Lower leg skin (tissue), 4 donors: ENCODE measurements around the gene MIAT. TPM values are rescaled to one million over a fixed set of nuclear protein-coding genes. Genes with fewer than 3 reads are reported as not detected.
"Not testable (repeated sequence)": the region's sequence is repeated elsewhere in the genome, so short reads cannot be mapped to it uniquely, and the experiment has no call there.

Experiments used
- DNase-seq, 2 donors: peaks; one replicate each; pipeline ENCODE4 v3.0.0-alpha.2; 2019; ENCODE audit warnings: low spot score in 2 of 2
- H3K4me3 ChIP-seq: fragments of 200-600 bp; sonication (generic); 2 replicates; pipeline ENCODE4 v1.5.1; 2017; ENCODE audit warnings: mild to moderate bottlenecking, low read depth; ENCODE audit not compliant: poor library complexity, severe bottlenecking
- CTCF ChIP-seq, 3 donors: fragments of 450-650 bp; IDR thresholded peaks; one replicate each; pipeline ENCODE4 v1.5.1; 2016; ENCODE audit warnings: antibody characterized with exemption in 3 of 3, mild to moderate bottlenecking in 3 of 3, moderate library complexity in 2 of 3
- POLR2A ChIP-seq, 2 donors: fragments of 450-650 bp; IDR thresholded peaks; one replicate each; pipeline ENCODE4 v1.6.1; 2016 to 2017; ENCODE audit warnings: antibody characterized with exemption in 2 of 2, mild to moderate bottlenecking in 1 of 2, moderate library complexity in 1 of 2
- WGBS, 2 donors: methylation state at CpG; one replicate each; pipeline ENCODE4 v1.1.5; 2018; 5-methylcytosine and 5-hydroxymethylcytosine counted together
- intact Hi-C: fragments of 100-400 bp; cut with DNase I; formaldehyde crosslinking; loops from one replicate; pipeline ENCODE4 v1.15.0; 2023; ENCODE audit warnings: low total_unique reads
- total RNA-seq, 4 donors: library from RNA; depleted of rRNA; stranded (reverse); fragments of >200 nt; gene quantifications; one replicate each; pipeline ENCODE4 v1.1.0, GENCODE V29; 2016

MIAT gene
- total RNA-seq, 4 donors from 2014 or later, result 0.47 to 2.4 (median 1.4) TPM

- no peak overlapping the region for H3K4me3 ChIP-seq
- no peak for DNase-seq
- 82 to 88% methylated on average over 4 of the region's 4 CpGs for WGBS, 2 donors
- intact Hi-C loops, result no loop called here
- TF ChIP-seq POLR2A (IDR thresholded peaks at IDR 0.05) (no peak), CTCF (IDR thresholded peaks at IDR 0.05) (no peak)
Observed at GRCh38 chr22:26612652-26613051, 44.7 kb upstream of the MIAT start.

- H3K4me3 ChIP-seq, DNase-seq, intact Hi-C loops: not testable (repeated sequence)
- 29 to 42% methylated on average over 10 of the region's 10 CpGs for WGBS, 2 donors
Observed at GRCh38 chr22:26613753-26614152, 43.6 kb upstream of the MIAT start.

DNA sequence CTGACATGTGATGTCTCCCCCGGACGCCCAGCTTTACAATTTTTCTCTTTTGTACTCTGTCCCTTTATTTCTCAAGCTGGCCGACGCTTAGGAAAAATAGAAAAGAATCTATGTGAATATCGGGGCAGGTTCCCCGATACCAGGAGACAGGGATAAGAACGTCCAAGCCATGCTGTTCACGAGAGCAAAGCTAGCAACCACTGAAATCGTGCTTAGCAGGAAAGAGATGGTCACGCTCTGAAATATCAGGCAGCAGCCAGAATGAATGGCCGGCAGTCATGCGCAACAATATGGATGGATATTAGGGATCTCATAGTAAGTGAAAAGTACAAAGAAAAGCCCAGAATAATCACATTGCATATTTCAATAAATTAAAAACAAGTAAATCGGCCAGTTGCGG lies 43.1 kb upstream of the MIAT start:
- no peak for DNase-seq
- TF ChIP-seq CTCF (IDR thresholded peaks at IDR 0.05) (no peak), POLR2A (IDR thresholded peaks at IDR 0.05) (no peak)
- no peak overlapping the region for H3K4me3 ChIP-seq
- intact Hi-C loops, result no loop called here
- WGBS, 2 donors, result 56 to 60% methylated on average over 14 of the region's 14 CpGs

DNA sequence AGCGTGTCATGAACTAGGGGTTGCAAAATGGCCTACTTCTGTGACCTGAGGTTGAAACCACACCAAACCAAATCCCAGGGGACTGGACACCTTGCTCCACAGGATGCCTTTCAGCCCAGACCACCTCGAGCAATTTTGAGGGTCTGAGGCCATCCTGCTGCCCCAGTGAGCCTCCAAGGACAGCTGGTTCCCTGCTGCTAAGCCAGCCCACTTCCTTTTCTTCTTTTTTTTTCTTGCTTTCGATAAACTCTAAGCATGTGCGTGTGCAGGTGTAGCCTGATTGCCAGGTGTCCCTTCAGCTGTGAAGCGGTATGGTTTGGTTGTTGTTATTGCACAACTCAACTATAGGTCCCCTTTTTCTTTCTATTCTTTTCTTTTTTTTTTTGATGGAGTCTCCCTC lies 42.2 kb upstream of the MIAT start:
- 52 to 65% methylated on average over 5 of the region's 5 CpGs for WGBS, 2 donors
- intact Hi-C loops, result no loop called here
- TF ChIP-seq POLR2A (IDR thresholded peaks at IDR 0.05) (no peak), CTCF (IDR thresholded peaks at IDR 0.05) (no peak)
- no peak for DNase-seq
- no peak overlapping the region for H3K4me3 ChIP-seq

DNA sequence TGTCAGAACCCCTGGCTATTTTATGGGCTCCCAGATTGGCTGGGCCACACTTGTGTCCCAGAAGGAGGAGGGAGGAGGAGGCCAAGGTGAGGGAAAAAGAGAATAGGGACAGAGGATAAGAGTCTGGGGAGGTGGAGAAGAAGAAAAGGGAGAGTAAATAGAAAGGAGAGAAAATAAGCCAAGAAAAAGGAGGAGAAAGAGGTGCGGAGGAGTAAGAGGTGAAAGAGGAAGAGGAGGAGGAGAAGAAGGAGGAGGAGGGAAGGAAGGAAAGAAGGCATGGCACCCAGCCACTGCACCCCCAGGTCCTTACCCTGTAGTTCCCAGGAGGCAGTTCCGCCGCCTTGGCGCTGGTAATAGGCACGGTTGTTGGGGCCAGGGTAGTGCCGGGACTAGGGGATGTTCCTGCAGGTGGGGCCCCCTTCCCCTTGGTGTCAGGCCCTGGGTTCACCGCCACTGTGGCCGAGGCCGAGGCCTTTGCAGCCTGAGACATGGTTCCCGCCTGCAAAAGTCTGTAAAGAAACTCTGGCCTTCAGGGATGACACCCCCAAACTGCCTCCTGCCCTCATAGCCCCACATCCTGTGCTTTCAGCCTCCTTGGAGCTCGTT lies 41.5 kb upstream of the MIAT start:
- WGBS, 2 donors, result 72 to 79% methylated on average over 9 to 11 of the region's 11 CpGs
- TF ChIP-seq POLR2A (IDR thresholded peaks at IDR 0.05), result no peak
- no peak for TF ChIP-seq CTCF (IDR thresholded peaks at IDR 0.05)
- no peak for DNase-seq
- intact Hi-C loops, result no loop called here
- no peak overlapping the region for H3K4me3 ChIP-seq

DNA sequence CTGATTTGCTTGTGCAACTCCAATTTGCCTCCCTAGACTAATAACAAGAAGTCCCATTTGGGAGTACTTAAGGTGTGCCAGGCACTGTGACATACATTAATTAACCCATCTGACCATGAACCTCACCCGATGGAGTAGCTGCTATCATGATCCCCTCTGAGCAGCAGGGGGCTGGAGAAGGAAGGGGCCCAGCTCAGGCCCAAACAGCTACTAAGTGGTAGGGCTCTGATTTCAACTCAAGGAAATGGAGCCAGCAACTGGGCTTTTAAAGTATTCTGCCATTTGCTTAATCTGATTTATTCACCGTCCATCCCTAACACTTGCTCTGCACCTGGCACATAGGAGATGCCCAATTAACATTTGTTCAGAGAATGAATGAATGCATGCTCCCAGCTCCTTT lies 40.7 kb upstream of the MIAT start:
- no peak for DNase-seq
- intact Hi-C loops, result no loop called here
- TF ChIP-seq POLR2A (IDR thresholded peaks at IDR 0.05) (no peak), CTCF (IDR thresholded peaks at IDR 0.05) (no peak)
- H3K4me3 ChIP-seq, result no peak overlapping the region
- WGBS, 2 donors, result 71% methylated on average over 2 of the region's 2 CpGs
